H1 (cell line): Measurements from ENCODE around the gene GNAT1. TPM values are rescaled to one million over a fixed set of nuclear protein-coding genes. Genes with fewer than 3 reads are reported as not detected.

ENCODE experiments used
- CBX8 ChIP-seq: fragments of 300-800, 300-1000 bp; sonication (generic); IDR thresholded peaks from 2 replicates; pipeline ENCODE4 v1.7.1; 2016; ENCODE audit warnings: low read depth, low read length, borderline replicate concordance
- GTF2F1 ChIP-seq: IDR thresholded peaks from 2 replicates; pipeline ENCODE4 v1.6.1; 2012; ENCODE audit warnings: low read depth, low read length, improper control_type of control experiment, borderline replicate concordance
- RNF2 ChIP-seq: fragments of 200-900, 300-1000 bp; sonication (generic); IDR thresholded peaks from 2 replicates; pipeline ENCODE4 v1.7.1; 2016; ENCODE audit warnings: borderline replicate concordance, low read depth, mild to moderate bottlenecking, antibody characterized with exemption, low read length; ENCODE audit not compliant: poor library complexity, severe bottlenecking; ENCODE audit errors: missing control alignments
- polyA plus RNA-seq, 7 experiments: library from polyadenylated mRNA; depleted of rRNA in 3 of 7; stranded (reverse) in 5 of 7; unstranded in 2 of 7; fragments of >200 nt in 5 of 7; fragments of 200-250 nt in 2 of 7; gene quantifications; 1 replicate in 5 of 7; 2 replicates in 1 of 7; 4 replicates in 1 of 7; pipeline versions ENCODE4 v1.2.1 to v1.2.3, GENCODE V29; 2011 to 2013; ENCODE audit warnings: missing spikeins in 2 of 7, mixed read lengths in 2 of 7
- total RNA-seq: library from RNA; stranded (reverse); fragmentation: NEBNext Ultra II Directional; extraction: Animal tissue kit (Norgen Biotek cat#: 25700); gene quantifications from 2 replicates; pipeline ENCODE4 v1.2.1, GENCODE V29; 2021
- TF ChIP-seq, protein P1 (sequence below): IDR thresholded peaks from 2 replicates; pipeline ENCODE4 v1.6.1; 2012; ENCODE audit warnings: low read length, inconsistent platforms

Gene GNAT1
- total and polyA plus RNA-seq, 2 of the 8 experiments (the other 6 are each of a cell fraction or from before 2014, with no cell fraction given) = 0.08 TPM; not detected in 1

DNA sequence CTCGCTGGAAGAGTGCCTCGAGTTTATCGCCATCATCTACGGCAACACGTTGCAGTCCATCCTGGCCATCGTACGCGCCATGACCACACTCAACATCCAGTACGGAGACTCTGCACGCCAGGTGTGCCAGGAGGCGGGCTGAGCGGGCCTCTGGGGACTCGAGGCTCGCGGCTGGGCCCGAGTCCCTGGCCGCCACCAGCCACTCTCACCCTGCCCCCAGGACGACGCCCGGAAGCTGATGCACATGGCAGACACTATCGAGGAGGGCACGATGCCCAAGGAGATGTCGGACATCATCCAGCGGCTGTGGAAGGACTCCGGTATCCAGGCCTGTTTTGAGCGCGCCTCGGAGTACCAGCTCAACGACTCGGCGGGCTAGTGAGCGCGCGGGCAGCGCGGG lies 1.9 kb downstream of the GNAT1 start (continued):
- TF ChIP-seq, protein P1, sequence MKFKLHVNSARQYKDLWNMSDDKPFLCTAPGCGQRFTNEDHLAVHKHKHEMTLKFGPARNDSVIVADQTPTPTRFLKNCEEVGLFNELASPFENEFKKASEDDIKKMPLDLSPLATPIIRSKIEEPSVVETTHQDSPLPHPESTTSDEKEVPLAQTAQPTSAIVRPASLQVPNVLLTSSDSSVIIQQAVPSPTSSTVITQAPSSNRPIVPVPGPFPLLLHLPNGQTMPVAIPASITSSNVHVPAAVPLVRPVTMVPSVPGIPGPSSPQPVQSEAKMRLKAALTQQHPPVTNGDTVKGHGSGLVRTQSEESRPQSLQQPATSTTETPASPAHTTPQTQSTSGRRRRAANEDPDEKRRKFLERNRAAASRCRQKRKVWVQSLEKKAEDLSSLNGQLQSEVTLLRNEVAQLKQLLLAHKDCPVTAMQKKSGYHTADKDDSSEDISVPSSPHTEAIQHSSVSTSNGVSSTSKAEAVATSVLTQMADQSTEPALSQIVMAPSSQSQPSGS = no peak
- TF ChIP-seq CBX8 (no peak), GTF2F1 (no peak), RNF2 (no peak)
